Fibroblast of lung (primary cell): ENCODE measurements around the gene NHSL2.

ENCODE experiments used
- CTCF ChIP-seq, 2 donors: IDR thresholded peaks in 1 of 2; conservative IDR thresholded peaks in 1 of 2; 1 replicate in 1 of 2; 2 replicates in 1 of 2; pipeline ENCODE4 v1.5.1; 2011 to 2012; ENCODE audit warnings: low read length in 2 of 2, control low read depth in 1 of 2, inconsistent platforms in 1 of 2, low read depth in 1 of 2, mild to moderate bottlenecking in 1 of 2
- EZH2 ChIP-seq: IDR thresholded peaks from 2 replicates; pipeline ENCODE4 v1.5.1; 2012; ENCODE audit warnings: low read length, control low read depth, mild to moderate bottlenecking; ENCODE audit errors: missing control alignments

DNA sequence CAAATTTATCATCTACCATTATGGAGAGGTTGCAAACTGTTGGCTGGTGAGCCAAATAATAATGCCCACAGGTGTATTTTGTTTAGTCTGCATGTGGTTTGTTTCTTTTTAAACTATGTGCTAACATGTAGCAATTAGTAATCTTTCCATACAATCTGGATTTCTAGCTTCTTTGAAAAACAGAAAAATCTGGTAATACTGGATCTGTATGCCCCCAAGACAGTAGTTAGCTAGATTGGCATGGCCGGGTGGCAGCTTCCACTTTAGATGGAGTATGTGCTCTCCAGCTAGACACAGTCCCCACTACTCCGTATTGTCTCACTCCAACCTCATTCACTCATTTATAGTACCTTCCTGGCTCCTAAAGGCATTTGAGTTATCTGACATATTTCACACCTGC is 91.3 kb downstream of the NHSL2 start:
- TF ChIP-seq CTCF (conservative IDR thresholded peaks at IDR 0.05 in 1 of 2, IDR thresholded peaks at IDR 0.05 in 1 of 2; ENCODE audit: low read depth in 1 of 2, low read length in 2 of 2) (no peak), EZH2 (no peak)
